HG02970 (cell line): Measurements from ENCODE around the gene PRRT2.
"Not testable (repeated sequence)": the region's sequence is repeated elsewhere in the genome, so short reads cannot be mapped to it uniquely, and the experiment has no call there.

ENCODE experiments used
- ATAC-seq: cut with Tn5 transposase; IDR thresholded peaks from one replicate; pipeline ENCODE4 v1.9.1; 2021; ENCODE audit warnings: mild to moderate bottlenecking, moderate library complexity, moderate number of reproducible peaks; ENCODE audit not compliant: unreplicated experiment, low FRiP score

Gene PRRT2

DNA sequence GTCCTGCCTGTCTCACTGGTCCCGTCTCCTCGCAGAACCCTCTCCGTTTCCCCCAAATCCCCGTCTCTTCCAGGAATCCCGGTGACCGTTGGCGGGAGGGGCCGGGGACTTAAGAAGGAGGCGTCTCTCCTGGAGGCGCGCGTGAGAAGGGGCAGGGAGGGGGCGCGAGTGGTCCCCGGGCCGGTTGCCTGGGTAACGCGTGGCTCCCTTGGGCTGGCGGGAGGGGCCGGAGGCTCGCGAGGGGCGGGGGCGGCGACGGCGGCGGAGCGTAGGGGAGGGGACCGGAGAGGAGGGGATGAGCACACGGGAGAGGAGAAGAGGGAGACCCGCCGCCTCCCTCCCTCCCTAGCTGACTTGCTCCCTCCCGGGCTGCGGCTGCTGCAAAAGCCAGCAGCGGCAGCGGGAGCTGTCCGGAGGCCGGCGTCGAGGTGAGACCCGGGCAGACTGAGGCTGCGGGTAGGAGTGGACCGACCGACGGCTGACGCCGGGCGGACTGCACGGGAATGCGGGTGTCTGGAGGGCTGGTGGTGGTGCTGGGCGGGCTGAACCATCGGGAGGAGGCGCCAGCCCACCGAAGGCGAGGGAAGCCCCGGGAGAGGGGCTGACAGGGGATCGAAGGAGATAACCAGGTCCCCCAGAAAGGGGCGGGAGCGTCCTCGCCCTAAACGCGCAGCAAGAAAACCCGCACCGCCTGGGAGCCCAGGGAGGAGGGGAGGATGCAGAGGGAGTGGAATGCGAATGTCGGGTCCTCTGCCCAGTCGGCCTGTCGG, at the start of gene PRRT2:
Gene PRRT2, plus strand, starts transcription at position 298 of the 770 bp plus-strand sequence. CDS start 862 bp downstream, outside the sequence.
- ATAC-seq: no peak

DNA sequence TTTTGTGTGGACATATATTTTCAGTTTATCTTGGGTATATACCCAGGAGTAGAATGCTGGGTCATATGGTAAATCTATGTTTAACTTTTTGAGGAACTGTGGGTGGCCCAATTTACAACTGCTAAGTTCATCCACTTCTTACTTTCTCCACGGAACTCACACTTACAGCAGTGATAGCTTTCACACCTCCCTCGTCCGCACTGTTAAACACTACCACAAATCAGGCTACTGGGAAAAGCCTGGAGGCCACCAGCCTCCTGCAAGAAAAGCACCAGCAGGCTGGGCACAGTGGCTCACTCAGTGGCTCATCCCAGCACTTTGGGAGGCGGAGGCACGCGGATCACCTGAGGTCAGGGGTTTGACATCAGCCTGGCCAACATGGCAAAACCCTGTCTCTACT, 48.7 kb upstream of the PRRT2 start:
- no peak for ATAC-seq

DNA sequence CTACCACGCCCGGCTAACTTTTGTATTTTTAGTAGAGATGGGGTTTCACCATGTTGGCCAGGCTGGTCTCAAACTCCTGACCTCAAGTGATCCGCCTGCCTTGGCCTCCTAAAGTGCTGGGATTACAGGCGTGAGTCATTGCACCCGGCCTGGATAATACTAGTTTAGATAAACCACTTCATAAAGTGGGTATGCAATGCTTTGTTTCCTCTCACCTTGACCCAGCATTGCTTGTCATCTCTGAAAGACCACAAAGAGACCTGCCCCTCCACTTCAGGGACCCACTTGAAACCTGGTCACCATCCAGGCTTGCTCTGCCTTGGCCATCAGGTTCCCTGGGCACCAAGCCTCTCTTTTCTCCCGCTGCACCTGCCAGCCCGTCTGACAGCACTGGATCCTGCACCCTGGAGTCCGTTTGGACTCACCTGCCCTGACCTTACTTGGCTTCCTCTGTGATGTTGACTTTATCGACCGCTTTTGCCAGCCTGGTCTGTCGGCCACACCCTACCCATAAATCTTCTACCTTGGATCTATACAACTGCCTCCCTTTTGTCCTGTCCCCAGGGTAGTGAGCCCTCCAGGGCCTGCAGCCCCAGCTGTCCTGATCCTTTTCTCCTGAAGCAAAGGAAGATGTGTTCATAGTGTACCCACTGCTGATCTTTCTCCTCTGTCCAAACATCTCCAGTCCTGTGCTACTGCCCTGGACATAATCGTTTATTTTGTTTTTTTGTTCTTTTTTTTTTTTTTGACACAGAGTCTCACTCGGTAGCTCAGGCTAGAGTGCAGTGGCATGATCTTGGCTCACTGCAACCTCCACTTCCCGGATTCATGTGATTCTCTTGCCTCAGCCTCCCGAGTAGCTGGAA, 46.6 kb upstream of the PRRT2 start:
- no peak for ATAC-seq

- ATAC-seq: no peak
Measured at GRCh38 chr16:29766571-29766970, 45.4 kb upstream of the PRRT2 start.

DNA sequence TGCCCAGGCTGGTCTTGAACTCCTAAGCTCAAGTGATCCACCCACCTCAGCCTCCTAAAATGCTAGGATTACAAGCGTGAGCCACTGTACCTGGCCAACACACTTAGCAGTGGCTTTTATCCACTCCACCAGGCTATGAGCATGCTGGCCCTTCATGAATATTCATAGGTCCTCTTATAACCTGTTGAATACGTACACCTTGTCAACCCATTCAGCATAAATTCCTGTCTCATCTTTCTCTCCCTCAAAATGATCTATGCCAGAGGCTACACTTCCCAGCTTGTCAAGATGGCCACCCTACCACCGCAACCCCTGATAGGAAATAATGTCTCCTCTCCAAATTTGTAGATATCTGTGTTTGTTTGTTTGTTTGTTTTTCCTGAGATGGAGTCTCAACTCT, 44.9 kb upstream of the PRRT2 start:
- no peak for ATAC-seq

GRCh38 chr16:29769507-29769906, 42.5 kb upstream of the PRRT2 start:
- no peak for ATAC-seq

- no peak for ATAC-seq
Measured at GRCh38 chr16:29770250-29770929, 41.6 kb upstream of the PRRT2 start.

GRCh38 chr16:29772330-29772729, 39.7 kb upstream of the PRRT2 start:
- not testable (repeated sequence) for ATAC-seq

GRCh38 chr16:29774730-29775129, 37.3 kb upstream of the PRRT2 start:
- no peak for ATAC-seq

- ATAC-seq: no peak
Measured at GRCh38 chr16:29775742-29776408, 36.1 kb upstream of the PRRT2 start.

GRCh38 chr16:29777576-29778350, 34.2 kb upstream of the PRRT2 start, which contains the start of gene ZG16:
ZG16 (plus strand) TSS chr16:29778256; CDS start chr16:29779267, 1,011 bp downstream.
- no peak for ATAC-seq

DNA sequence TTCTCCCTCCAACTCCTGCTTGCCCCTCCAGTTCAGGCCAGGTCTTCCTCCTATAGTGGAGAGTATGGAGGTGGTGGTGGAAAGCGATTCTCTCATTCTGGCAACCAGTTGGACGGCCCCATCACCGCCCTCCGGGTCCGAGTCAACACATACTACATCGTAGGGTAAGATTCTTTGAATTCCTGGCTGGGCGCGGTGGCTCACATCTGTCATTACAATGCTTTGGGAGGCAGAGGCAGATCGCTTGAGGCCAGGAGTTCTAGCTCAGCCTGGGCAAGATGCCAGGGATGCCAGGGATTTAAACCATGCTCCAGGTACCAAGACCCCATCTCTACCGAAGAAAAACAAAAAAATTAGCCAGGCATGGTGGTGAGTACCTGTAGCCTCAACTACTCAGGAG, 32.5 kb upstream of the PRRT2 start:
- ATAC-seq: no peak

- ATAC-seq: not testable (repeated sequence)
Measured at GRCh38 chr16:29783094-29783953, 28.7 kb upstream of the PRRT2 start.

GRCh38 chr16:29784157-29784556, 27.8 kb upstream of the PRRT2 start:
- no peak for ATAC-seq

DNA sequence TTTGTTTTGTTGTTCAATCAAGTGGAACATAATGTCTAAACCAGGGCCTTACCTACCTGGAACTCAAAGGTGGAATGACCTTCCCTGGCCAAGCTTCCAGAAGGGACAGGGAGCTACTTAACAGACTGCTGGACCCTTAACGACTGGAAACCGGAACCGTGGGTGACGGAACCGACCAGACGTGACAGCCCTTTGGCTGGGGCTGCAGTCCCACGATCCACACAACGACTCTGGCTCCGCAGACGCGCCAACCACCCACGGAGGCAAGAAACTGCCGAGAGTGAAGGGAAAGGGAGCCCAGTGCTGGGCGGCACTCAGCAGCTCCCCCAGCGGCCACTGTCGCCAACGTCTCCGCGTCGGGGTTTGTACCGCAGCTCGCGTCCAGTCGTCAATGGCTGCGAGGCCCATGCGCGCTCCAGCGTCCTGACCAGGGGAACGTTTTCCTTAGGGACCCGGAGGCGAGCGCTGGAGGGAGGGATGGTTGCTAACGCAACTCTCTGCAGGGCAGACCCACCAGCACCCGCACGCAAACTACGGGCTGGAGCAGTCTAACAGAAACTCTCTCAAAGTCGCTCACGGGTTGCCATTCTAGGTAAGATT, 27.0 kb upstream of the PRRT2 start:
- ATAC-seq: no peak

GRCh38 chr16:29787155-29787554, 24.8 kb upstream of the PRRT2 start:
- ATAC-seq: not testable (repeated sequence)

DNA sequence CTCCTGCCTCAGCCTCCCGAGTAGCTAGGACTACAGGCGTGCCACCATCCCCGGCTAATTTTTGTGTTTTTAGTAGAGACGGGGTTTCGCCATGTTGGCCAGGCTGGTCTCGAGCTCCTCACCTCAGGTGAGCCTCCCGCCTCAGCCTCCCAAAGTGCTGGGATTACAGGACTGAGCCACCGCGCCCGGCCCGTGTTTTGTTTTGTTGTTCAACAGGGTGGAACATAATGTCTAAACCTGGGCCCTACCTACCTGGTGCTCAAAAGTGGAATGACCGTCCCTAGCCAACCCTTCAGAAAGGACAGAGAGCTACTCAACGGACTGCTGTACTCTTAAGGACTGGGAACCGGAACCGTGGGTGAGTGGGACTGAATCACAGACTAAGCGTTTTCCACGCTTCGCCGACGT, 22.2 kb upstream of the PRRT2 start:
- no peak for ATAC-seq
